M059J (cell line): ENCODE results near the gene DEAF1. TPM values are rescaled to one million over a fixed set of nuclear protein-coding genes. Genes with fewer than 3 reads are reported as not detected.
A peak's percentile ranks its signal among the peaks of the same experiment; 100 is the strongest.
"Not testable (repeated sequence)": the region's sequence is repeated elsewhere in the genome, so short reads cannot be mapped to it uniquely, and the experiment has no call there.

ENCODE experiments used
- DNase-seq: peaks from one replicate; pipeline ENCODE4 v3.0.0-alpha.2; 2012; ENCODE audit warnings: low read depth
- total RNA-seq: library from RNA; depleted of rRNA; stranded (reverse); fragments of >200 nt; shearing (Covaris generic); gene quantifications from 2 replicates; pipeline ENCODE4 v1.2.3, GENCODE V29; 2014

Gene DEAF1
- total RNA-seq, 1 experiment from 2014 or later, result 31.0 TPM

GRCh38 chr11:699753-700152, 4.7 kb upstream of the DEAF1 start:
- no peak for DNase-seq

- DNase-seq, result no peak
These were observed 4.1 kb upstream of the DEAF1 start for GRCh38 chr11:699116-699508.

- DNase-seq, result no peak
These were observed 3.6 kb upstream of the DEAF1 start for GRCh38 chr11:698493-699115.

- peak; percentile 89 for DNase-seq
These were observed 2.8 kb upstream of the DEAF1 start for GRCh38 chr11:697811-698311.

- DNase-seq, result peak; percentile 84
These were observed 2.0 kb upstream of the DEAF1 start for GRCh38 chr11:696955-697491.

GRCh38 chr11:695538-696248, 671 bp upstream of the DEAF1 start, which contains the start of gene TMEM80:
TSS of gene TMEM80 (plus strand) at chr11:695816. CDS start at chr11:695828, 12 bp downstream.
- peak; percentile 98 for DNase-seq

- DNase-seq, result no peak
These were observed 191 bp upstream of the DEAF1 start for GRCh38 chr11:695288-695537.

- no peak for DNase-seq
These were observed 997 bp downstream of the DEAF1 start for GRCh38 chr11:693887-694562.

GRCh38 chr11:693415-693831, 1.6 kb downstream of the DEAF1 start:
- DNase-seq, result no peak

GRCh38 chr11:692824-693414, 2.1 kb downstream of the DEAF1 start:
- DNase-seq, result no peak

- DNase-seq, result no peak
These were observed 3.1 kb downstream of the DEAF1 start for GRCh38 chr11:691710-692590.

- DNase-seq, result no peak
These were observed 4.0 kb downstream of the DEAF1 start for GRCh38 chr11:690738-691633.

- not testable (repeated sequence) for DNase-seq
These were observed 4.8 kb downstream of the DEAF1 start for GRCh38 chr11:690244-690643.

- DNase-seq, result no peak
These were observed 5.4 kb downstream of the DEAF1 start for GRCh38 chr11:689625-690024.

GRCh38 chr11:688681-689080, 6.3 kb downstream of the DEAF1 start:
- DNase-seq, result no peak

GRCh38 chr11:687751-688150, 7.3 kb downstream of the DEAF1 start:
- DNase-seq, result no peak

- DNase-seq, result no peak
These were observed 8.4 kb downstream of the DEAF1 start for GRCh38 chr11:686451-687243.

GRCh38 chr11:680970-681369, 14.1 kb downstream of the DEAF1 start:
- no peak for DNase-seq

GRCh38 chr11:680476-680875, 14.5 kb downstream of the DEAF1 start:
- DNase-seq, result no peak
